GM12872 (cell line): ENCODE measurements around the gene PRKAR1A.

Source experiments
- CTCF ChIP-seq: IDR thresholded peaks from 3 replicates; pipeline ENCODE4 v1.5.1; 2011; ENCODE audit warnings: low read depth, mild to moderate bottlenecking, low read length, moderate library complexity; ENCODE audit not compliant: insufficient read depth

The PRKAR1A gene

DNA sequence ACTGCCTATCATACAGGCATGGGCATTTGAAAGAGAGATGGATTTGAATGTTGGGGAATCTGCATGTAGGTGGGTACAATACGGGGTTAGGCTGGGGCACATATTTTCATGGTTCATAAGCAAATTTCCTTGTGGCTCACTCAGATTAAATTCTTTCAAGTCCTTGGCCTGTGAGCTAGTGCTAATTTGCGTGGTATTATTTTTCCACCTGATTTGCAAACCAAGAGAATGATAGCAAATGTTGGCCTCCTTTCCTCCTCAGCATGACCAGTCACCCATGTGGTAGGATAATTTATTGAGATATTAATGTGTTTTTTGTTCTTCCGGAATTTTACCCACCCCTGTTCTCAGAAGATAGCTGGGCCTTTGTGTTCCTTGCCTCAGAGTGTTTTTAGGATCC, 66.0 kb downstream of the PRKAR1A start:
- no peak for TF ChIP-seq CTCF

- no peak for TF ChIP-seq CTCF
Measured at GRCh38 chr17:68579194-68579927, 67.1 kb downstream of the PRKAR1A start.

- TF ChIP-seq CTCF: no peak
Measured at GRCh38 chr17:68580236-68580770, 68.1 kb downstream of the PRKAR1A start.

GRCh38 chr17:68581863-68582645, 69.8 kb downstream of the PRKAR1A start:
- TF ChIP-seq CTCF: no peak

DNA sequence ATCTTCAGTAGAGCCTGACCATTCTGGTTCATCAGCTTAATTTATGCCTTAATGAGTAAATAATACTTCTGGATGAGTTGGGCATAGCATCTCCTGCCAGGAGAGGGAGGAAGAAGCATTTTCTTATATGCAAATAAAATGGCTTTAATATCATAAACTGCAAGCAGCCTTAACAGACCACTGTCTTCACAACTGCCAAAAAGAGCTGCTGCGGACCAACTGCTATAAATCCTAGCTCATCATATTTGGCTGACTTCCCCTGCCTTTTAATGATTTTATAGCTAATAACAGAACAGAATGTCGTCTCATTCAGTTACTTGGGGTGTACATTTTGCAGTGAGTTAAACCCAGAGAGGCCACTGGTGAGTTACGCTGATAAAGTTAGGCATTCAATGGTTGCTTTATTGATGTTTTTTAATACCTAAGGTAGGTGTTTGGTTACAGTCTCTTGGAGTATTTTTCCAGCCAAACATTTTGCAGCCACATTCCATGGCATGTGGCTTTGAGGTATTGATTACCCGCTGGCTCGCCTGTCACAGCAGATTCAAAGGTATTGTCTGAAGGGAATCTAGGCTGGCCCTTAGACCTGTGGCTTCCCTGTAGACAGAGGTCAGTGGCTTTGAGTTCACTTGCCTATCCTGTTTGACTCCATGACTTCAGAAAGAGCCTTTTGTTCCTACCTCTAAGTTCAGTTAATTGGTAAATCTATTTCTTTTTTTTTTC, 72.5 kb downstream of the PRKAR1A start:
- no peak for TF ChIP-seq CTCF

DNA sequence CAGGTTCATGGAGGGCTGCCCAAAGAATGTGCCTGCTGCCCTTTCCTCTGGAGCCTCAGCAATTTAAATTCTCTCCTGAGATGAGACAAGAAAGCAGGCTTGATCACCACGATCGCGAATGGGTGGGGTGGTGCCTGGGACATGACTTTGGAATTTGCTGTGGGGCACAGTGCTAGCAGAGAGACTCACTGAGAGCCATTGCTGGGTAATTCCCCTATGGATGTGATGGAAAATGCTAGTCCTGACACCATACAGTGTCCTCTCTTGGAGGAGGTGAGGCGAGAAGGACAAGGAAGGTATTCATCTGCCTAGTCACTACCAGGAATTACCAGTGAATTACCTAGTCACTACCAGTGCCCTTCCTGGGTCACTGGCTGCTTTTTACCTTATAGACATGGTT, 73.4 kb downstream of the PRKAR1A start:
- TF ChIP-seq CTCF: no peak

DNA sequence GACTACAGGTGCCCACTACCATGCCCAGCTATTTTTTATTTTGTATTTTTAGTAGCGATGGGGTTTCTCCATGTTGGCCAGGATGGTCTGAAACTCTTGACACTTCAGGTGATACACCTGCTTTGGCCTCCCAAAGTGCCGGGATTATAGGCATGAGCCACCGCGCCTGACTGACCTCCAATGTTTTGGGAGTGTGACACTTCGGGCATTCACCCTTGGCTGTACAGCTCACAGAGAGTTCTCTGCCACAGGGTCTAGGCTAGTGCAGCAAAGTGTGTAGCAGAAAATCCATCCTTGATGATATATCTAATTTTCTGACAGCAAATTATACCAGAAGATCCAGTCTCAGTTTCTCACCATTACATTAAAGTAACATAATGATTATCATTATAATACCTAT, 74.8 kb downstream of the PRKAR1A start:
- TF ChIP-seq CTCF: no peak
